Measurements from ENCODE around the gene ROR2. TPM values are rescaled to one million over a fixed set of nuclear protein-coding genes. Genes with fewer than 3 reads are reported as not detected.
"Not testable (repeated sequence)": the region's sequence is repeated elsewhere in the genome, so short reads cannot be mapped to it uniquely, and the experiment has no call there.

ROR2 gene
- total RNA-seq, 1 experiment from 2014 or later: 0.66 TPM

DNA sequence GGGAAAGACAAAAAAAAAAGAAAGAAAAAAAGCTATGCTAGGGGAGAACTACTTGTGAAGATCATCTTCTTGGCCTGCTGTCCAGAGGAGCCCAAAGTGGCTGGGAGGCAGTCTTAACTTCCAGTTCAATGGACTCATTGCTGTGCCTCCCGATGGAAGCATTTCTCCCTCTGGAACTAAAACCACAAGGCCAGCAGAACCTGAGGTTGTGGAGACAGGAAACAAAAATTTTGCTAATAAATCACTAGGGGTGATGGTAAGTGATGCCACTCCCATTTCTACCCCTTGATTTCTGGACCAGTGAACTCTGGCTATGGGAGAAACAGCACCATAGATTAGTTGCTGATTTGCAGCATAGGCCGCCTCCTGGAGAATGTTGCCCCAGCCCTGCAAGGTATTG is 402.9 kb downstream of the ROR2 start:
- Histone ChIP-seq H3K36me3 (no peaks in the 10 kb centered on the region), H3K4me1 (replicated peaks) (no peaks in the 10 kb centered on the region), H3K9me3 (replicated peaks) (no peaks in the 10 kb centered on the region), H3K27me3 (replicated peaks) (no peaks in the 10 kb centered on the region), H3K4me3 (no peak overlapping the region), H3K27ac (no peak overlapping the region)
- DNase-seq (ENCODE audit: low read depth in 1 of 2, low spot score in 2 of 2): no peak

DNA sequence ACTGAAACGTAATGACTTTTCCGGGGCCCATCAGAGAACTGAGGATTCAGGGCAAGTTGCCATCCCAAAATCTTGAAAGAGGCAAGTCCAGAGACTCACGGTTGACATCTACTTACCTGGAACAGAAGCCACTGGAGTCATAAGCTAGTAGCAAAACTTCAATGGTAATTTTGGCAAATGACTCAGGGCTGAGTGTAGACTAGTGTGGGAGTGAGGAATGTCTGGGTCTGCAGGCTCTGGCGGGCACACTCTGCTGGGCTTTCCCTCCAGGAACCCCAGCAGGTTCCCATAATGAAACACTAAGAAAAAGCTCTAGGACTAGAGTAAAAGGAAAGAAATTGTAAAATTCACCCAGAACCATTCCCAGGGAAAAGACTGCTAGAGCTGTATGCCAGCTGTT is 403.5 kb downstream of the ROR2 start:
- no peak for DNase-seq (ENCODE audit: low read depth in 1 of 2, low spot score in 2 of 2)
- Histone ChIP-seq H3K27ac (no peak overlapping the region), H3K36me3 (no peaks in the 10 kb centered on the region)

DNA sequence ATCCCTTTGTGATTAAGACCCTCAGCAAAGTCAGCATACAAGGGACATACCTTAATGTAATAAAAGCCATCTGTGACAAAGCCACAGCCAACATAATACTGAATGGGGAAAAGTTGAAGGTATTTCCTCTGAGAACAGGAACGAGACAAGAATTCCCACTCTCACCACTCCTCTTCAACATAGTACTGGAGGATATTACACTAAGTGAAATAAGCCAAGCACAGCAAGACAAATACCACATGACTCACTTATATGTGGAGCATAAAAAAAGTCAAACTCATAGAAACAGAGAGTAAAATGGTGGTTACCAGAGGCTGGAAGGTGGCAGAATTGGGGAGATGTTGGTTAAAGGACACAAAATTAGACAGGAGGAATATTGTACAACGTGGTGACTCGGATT is 408.3 kb downstream of the ROR2 start:
- no peak overlapping the region for H3K4me3 ChIP-seq
- H3K27ac ChIP-seq: no peak overlapping the region
- H3K4me1 ChIP-seq (replicated peaks): peaks cover under 1% of the 10 kb centered on the region
- no peaks in the 10 kb centered on the region for H3K36me3 ChIP-seq
- H3K9me3 ChIP-seq (replicated peaks): no peaks in the 10 kb centered on the region
- DNase-seq (ENCODE audit: low read depth in 1 of 2, low spot score in 2 of 2): no peak
- no peaks in the 10 kb centered on the region for H3K27me3 ChIP-seq (replicated peaks)

More for the DNA sequence above, 403.5 kb downstream of the ROR2 start:
- H3K27me3 ChIP-seq (replicated peaks): no peaks in the 10 kb centered on the region
- no peak overlapping the region for H3K4me3 ChIP-seq
- H3K4me1 ChIP-seq (replicated peaks): no peaks in the 10 kb centered on the region
- H3K9me3 ChIP-seq (replicated peaks): no peaks in the 10 kb centered on the region

DNA sequence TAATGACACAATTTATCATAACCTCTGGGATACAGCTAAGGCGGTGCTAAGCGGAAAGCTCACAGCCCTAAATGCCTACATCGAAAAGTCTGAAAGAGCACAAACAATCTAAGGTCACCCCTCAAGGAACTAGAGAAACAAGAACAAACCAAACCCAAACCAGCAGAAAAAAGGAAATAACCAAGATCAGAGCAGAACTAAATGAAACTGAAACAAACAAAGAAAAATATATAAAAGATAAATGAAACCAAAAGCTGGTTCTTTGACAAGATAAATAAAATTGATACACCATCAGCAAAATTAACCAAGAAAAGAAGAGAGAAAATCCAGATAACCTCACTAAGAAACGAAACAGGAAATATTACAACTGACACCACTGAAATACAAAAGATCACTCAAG is 409.5 kb downstream of the ROR2 start:
- peaks cover 13% of the 10 kb centered on the region for H3K4me1 ChIP-seq (replicated peaks)
- H3K27ac ChIP-seq; H3K4me3 ChIP-seq; H3K36me3 ChIP-seq; H3K9me3 ChIP-seq (replicated peaks); H3K27me3 ChIP-seq (replicated peaks); DNase-seq (ENCODE audit: low read depth in 1 of 2, low spot score in 2 of 2): not testable (repeated sequence)

DNA sequence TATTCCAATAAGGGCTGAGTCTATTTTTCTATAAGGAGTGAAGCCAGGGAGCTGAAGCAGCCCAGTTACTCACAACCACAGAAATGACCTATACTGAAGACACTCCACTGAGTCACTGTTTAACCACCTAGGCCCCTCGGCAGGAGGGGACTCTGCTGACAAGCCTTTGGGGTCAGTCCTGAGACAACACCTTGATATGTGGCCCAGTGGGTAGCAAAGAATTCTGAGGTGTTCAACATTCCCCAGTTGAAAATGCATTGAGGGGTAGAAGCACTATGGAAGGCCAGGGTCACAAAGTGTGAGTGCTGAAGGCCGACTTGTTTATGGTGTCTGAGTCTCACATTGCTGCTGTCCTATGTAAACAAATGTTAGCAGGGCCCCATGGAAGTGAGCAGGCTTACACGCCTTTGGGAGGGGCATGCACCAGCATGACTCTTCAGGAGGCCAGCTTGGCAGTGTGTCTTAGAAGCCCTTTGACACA is 413.8 kb downstream of the ROR2 start:
- peak overlapping the region; percentile 13; the same call in 1 of the 2 replicates for H3K27ac ChIP-seq
- H3K4me1 ChIP-seq (replicated peaks): peaks cover 14% of the 10 kb centered on the region
- no peak overlapping the region for H3K4me3 ChIP-seq
- no peaks in the 10 kb centered on the region for H3K36me3 ChIP-seq
- H3K9me3 ChIP-seq (replicated peaks): no peaks in the 10 kb centered on the region
- peak; percentile 52 to 75 for DNase-seq (ENCODE audit: low read depth in 1 of 2, low spot score in 2 of 2)
- H3K27me3 ChIP-seq (replicated peaks): no peaks in the 10 kb centered on the region

DNA sequence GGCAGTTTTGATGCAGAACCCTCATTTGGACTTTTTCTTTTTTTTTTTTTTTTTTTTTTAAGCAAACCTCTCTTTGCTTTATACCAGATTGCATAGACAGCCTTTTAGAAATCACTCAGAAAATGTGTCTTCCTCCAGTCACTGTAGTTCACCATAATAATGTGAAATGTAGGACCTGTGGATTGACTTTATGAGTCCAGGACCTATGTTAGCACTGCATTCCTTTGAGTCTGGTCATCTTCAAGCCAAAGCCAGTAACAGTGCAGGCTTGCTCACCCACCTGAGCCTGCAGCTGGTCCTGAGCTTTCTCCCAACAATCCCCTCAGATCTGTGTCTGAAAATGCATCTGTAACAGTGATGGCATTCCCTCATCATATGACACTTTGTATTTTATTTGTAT is 415.7 kb downstream of the ROR2 start:
- no peak overlapping the region for H3K27ac ChIP-seq
- H3K9me3 ChIP-seq (replicated peaks): no peaks in the 10 kb centered on the region
- no peak overlapping the region for H3K4me3 ChIP-seq
- no peaks in the 10 kb centered on the region for H3K36me3 ChIP-seq
- H3K4me1 ChIP-seq (replicated peaks): peaks cover 26% of the 10 kb centered on the region
- no peak for DNase-seq (ENCODE audit: low read depth in 1 of 2, low spot score in 2 of 2)
- no peaks in the 10 kb centered on the region for H3K27me3 ChIP-seq (replicated peaks)

DNA sequence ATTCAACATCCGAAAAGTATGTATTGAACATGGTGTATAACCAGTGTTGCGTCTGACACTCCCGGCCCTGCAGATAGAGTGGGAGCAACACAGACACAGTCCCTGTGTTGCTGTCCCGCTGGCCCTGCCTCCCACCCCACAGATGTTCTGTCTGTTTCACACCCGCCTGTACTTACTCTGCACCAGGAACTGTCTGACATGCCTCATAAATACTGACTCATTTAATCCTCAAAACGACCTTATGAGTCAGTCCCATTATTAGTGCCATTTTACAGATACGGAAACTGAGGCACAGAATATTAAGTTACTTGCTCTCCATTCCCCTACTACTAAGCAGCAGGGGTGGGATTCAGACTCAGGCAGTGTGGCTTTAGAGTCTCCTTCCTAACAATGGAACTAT is 416.6 kb downstream of the ROR2 start:
- DNase-seq (ENCODE audit: low read depth in 1 of 2, low spot score in 2 of 2): no peak
- Histone ChIP-seq H3K27ac (no peak overlapping the region), H3K27me3 (replicated peaks) (no peaks in the 10 kb centered on the region), H3K4me1 (replicated peaks) (peaks cover 26% of the 10 kb centered on the region), H3K36me3 (no peaks in the 10 kb centered on the region), H3K4me3 (no peak overlapping the region), H3K9me3 (replicated peaks) (no peaks in the 10 kb centered on the region)

DNA sequence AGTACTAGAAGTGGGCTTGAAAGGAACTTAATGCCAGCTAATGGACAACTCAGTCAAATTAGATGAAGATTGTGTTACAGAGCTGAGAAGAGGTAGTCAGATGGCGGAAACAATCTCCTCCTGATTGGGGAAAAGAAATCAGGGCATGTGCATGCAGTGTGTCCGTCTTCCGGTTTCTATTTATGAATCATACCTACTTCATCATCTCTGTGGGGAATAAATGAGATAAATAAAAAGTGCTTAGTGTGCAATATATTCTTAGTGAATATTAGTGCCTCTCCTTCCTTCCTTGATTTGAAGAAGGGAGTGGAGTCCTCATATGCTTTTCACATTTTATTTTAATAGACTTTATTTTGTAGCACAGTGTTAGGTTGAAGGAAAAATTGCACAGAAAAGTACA is 417.7 kb downstream of the ROR2 start:
- H3K4me3 ChIP-seq: no peak overlapping the region
- no peaks in the 10 kb centered on the region for H3K27me3 ChIP-seq (replicated peaks)
- no peaks in the 10 kb centered on the region for H3K9me3 ChIP-seq (replicated peaks)
- no peaks in the 10 kb centered on the region for H3K36me3 ChIP-seq
- H3K27ac ChIP-seq: no peak overlapping the region
- peaks cover 26% of the 10 kb centered on the region for H3K4me1 ChIP-seq (replicated peaks)
- no peak for DNase-seq (ENCODE audit: low read depth in 1 of 2, low spot score in 2 of 2)

DNA sequence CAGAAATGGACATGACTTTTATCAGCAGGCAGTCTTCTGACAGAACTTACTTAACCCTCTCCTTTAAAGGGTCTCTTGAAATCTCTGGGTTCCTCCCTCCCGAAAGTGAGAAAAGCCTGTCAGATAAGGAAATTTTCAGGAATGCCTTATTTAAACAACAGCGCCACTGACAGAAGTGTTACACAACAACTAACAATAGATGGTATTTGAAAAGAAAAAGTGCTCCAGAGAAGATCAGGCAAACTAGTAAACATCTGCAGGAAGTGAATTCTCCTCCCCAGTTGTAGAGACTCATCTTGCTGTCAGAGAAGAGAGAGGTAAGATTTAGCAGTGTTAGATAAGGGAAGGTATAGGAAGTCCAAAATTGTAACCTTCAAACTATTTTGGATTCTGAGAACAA is 419.2 kb downstream of the ROR2 start:
- Histone ChIP-seq H3K4me1 (replicated peaks) (peaks cover 17% of the 10 kb centered on the region), H3K4me3 (no peak overlapping the region), H3K36me3 (no peaks in the 10 kb centered on the region), H3K27me3 (replicated peaks) (no peaks in the 10 kb centered on the region), H3K27ac (no peak overlapping the region), H3K9me3 (replicated peaks) (no peaks in the 10 kb centered on the region)
- peak in 1 of 2 experiments; percentile 54 for DNase-seq (ENCODE audit: low read depth in 1 of 2, low spot score in 2 of 2)

DNA sequence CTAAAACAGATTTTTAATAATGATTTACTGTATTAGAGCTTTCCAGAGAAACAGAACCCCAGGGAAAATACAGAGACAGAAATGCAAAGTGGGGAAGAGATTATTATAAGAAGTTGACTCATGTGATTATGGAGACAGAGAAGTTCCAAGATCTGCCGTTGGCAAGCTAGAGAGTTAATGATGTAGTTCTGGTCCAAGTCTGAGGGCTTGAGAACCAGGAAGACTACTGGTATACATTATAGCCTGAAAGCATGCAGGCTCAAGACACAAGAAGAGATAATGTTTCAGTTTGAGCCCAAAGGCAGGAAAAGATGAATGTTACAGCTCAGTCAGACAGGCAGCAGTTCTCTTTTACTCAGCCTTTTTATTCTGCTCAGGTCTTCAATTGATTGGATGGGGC is 427.5 kb downstream of the ROR2 start:
- no peaks in the 10 kb centered on the region for H3K36me3 ChIP-seq
- DNase-seq (ENCODE audit: low read depth in 1 of 2, low spot score in 2 of 2): no peak
- no peak overlapping the region for H3K4me3 ChIP-seq
- no peak overlapping the region for H3K27ac ChIP-seq
- H3K9me3 ChIP-seq (replicated peaks): no peaks in the 10 kb centered on the region
- H3K4me1 ChIP-seq (replicated peaks): no peaks in the 10 kb centered on the region
- no peaks in the 10 kb centered on the region for H3K27me3 ChIP-seq (replicated peaks)

DNA sequence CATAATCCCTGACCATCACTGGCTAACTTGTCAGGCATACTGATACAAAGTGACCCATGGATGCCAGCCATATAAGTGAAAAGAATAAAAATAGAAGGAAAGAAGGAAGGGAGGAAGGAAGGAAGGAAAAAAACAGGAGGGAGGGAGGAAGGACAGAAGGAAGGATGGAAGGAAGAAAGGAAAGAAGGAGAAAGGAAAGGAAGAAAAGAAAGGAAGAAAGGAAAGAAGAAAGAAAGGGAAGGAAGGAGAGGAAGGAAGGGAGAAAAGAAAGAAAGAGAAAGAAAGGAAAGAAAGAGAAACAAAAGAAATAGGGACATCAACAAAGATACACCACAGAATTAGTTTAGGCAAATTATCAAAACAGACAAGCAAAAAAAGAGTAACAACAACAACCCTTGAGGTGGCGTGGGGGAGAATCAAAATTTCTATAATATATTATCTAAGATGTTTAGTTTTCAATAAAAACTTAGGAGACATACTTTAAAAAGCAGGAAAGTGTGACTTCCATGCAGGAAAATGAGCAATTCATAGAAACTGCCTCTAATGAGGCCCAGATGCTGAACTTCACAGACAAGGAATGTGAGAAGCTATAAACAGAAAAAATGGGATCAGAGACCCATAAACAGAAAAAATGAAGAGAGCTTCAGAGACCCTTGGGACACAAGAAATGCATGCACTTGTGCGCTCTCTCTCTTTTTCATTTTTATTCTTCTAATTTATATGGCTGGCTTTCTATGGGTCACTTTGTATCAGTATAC is 430.3 kb downstream of the ROR2 start:
- no peak for DNase-seq (ENCODE audit: low read depth in 1 of 2, low spot score in 2 of 2)
- Histone ChIP-seq H3K27me3 (replicated peaks) (no peaks in the 10 kb centered on the region), H3K4me1 (replicated peaks) (peaks cover 8% of the 10 kb centered on the region), H3K27ac (no peak overlapping the region), H3K9me3 (replicated peaks) (no peaks in the 10 kb centered on the region), H3K4me3 (no peak overlapping the region), H3K36me3 (no peaks in the 10 kb centered on the region)

DNA sequence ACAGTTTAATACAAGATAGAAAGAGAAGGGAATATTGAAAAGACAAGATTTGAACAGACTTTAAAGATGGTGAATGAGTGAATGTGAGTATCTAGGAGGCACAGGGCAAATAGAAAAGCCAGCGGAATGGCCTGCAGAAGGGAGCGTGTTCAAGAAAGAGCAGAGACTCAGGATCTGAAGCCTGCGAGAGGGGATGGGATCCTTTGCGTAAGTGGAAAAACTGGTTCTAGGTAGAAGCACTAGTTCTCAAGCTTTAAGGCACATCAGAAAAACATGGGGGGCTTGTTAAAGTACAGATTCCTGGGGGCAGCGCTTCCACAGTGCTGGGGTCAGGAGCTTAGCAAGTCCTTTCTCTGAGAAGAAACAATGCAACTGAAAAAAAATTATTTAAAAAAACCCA is 431.6 kb downstream of the ROR2 start:
- DNase-seq (ENCODE audit: low read depth in 1 of 2, low spot score in 2 of 2): no peak
- H3K27me3 ChIP-seq (replicated peaks): no peaks in the 10 kb centered on the region
- H3K36me3 ChIP-seq: no peaks in the 10 kb centered on the region
- no peak overlapping the region for H3K4me3 ChIP-seq
- H3K9me3 ChIP-seq (replicated peaks): no peaks in the 10 kb centered on the region
- peaks cover 9% of the 10 kb centered on the region for H3K4me1 ChIP-seq (replicated peaks)
- H3K27ac ChIP-seq: no peak overlapping the region

DNA sequence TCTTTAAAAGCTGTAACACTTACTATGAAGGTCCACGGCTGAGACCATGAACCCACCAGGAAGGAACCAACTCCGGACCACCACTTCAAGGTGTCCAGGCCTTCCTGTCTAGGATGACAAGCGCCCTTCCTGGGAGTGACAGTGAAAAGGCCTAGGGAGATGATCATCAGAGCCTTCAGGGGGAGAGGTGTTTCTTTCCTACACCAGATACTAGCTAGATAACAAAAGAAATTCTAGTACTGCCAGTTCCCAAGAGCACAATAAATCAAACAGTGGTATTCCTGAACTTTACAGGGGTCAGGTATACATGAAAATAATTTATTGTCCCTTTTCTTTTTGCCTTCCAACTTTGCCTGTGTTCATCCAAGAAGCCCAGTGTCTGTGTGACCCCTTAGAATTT is 432.2 kb downstream of the ROR2 start:
- Histone ChIP-seq H3K36me3 (no peaks in the 10 kb centered on the region), H3K27ac (no peak overlapping the region), H3K27me3 (replicated peaks) (no peaks in the 10 kb centered on the region), H3K4me1 (replicated peaks) (peaks cover 9% of the 10 kb centered on the region), H3K4me3 (no peak overlapping the region), H3K9me3 (replicated peaks) (no peaks in the 10 kb centered on the region)
- no peak for DNase-seq (ENCODE audit: low read depth in 1 of 2, low spot score in 2 of 2)

DNA sequence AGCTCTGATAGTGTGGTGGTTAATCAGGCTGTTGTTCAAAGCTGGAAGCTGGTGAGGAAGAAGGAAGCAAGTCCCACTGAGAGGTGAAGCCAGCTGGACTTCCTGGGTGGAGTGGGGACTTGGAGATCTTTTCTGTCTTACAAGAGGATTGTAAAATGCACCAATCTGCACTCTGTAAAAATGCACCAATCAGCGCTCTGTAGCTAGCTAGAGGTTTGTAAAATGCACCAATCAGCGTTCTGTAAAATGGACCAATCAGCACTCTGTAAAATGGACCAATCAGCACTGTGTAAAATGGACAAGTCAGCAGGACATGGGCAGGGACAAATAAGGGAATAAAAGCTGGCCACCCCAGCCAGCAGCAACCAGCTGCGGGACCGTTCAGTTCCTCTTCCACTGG is 432.7 kb downstream of the ROR2 start:
- H3K4me1 ChIP-seq (replicated peaks); DNase-seq (ENCODE audit: low read depth in 1 of 2, low spot score in 2 of 2); H3K27ac ChIP-seq; H3K9me3 ChIP-seq (replicated peaks); H3K27me3 ChIP-seq (replicated peaks); H3K4me3 ChIP-seq; H3K36me3 ChIP-seq: not testable (repeated sequence)

DNA sequence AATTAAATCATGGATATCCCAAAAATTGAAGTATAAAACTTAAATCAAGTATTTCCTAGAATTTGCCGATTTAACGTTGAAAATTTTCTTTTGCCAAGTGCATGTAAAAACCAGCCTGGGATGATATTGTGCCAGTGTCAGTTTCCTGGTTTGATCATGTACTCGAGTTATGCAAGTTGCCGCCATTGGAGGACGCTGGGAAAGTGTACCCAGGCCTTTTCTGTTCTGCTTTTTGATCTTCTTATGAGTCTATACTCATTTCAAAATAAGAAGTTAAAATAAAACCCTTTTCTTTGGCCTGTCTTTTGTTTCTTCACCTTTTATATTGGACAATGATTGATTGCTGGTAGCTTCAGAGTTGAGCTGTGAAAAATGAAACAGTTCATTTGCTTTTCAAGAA is 433.3 kb downstream of the ROR2 start:
- Histone ChIP-seq H3K27me3 (replicated peaks) (no peaks in the 10 kb centered on the region), H3K36me3 (no peaks in the 10 kb centered on the region), H3K9me3 (replicated peaks) (no peaks in the 10 kb centered on the region), H3K4me1 (replicated peaks) (peaks cover 9% of the 10 kb centered on the region), H3K4me3 (no peak overlapping the region), H3K27ac (no peak overlapping the region)
- DNase-seq (ENCODE audit: low read depth in 1 of 2, low spot score in 2 of 2): no peak
